CD4-positive, alpha-beta T cell treated with Interferon alpha-2 for 1 hour (primary cell): ENCODE results near the gene DUSP28.
A peak's percentile ranks its signal among the peaks of the same experiment; 100 is the strongest.
"Not testable (repeated sequence)": the region's sequence is repeated elsewhere in the genome, so short reads cannot be mapped to it uniquely, and the experiment has no call there.

Source experiments
- DNase-seq, 2 donors: peaks; one replicate each; pipeline ENCODE4 v3.0.0-alpha.2; 2020 to 2022

The DUSP28 gene

GRCh38 chr2:240561325-240561971 is 1.3 kb downstream of the DUSP28 start:
- peak; percentile 27 to 45 for DNase-seq

DNA sequence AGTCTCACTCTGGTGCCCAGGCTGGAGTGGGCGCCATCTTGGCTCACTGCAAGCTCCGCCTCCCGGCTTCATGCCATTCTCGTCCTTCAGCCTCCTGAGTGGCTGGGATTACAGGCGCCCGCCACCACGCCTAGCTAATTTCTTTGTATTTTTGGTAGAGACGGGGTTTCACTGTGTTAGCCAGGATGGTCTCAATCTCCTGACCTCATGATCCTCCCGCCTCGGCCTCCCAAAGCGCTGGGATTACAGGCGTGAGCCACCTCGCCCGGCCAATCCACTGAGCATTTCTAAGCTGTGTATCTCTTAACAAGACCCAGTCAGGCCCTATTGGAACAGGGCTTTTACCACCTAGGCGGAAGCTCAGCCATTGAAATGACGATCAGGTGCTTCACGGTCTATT is 3.1 kb downstream of the DUSP28 start:
- DNase-seq = not testable (repeated sequence)

DNA sequence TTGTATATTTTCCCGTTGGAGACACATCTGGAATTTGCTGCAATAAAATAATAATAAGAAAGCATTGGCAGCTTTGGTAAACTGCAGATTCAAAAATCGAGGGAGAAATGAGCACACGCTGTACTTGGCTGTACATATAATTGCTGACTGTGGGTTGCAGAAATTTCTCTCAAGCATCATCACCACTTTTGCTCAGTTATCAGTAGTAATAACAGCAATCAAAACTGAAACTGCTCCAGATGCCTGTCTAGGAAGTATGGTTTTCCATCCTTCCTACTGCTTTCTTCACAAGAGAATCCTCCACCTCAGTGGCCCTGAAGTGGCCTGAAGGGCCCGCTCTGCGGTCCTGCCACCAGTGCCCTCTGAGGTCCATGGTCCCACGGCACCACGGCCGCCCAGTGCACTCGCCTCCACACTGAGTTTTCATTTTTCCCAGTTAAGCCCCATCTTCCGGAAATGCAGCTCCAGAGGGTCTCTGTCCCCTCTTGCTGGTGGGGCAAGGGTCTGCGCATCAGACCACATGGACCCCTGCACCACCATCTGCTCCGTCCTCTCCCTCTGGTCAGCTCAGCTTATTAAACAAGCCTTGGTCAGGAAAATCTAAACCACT is 3.9 kb downstream of the DUSP28 start:
- no peak for DNase-seq

GRCh38 chr2:240564561-240565332 is 4.6 kb downstream of the DUSP28 start:
- DNase-seq = peak in 1 of 2 donors; percentile 49

DNA sequence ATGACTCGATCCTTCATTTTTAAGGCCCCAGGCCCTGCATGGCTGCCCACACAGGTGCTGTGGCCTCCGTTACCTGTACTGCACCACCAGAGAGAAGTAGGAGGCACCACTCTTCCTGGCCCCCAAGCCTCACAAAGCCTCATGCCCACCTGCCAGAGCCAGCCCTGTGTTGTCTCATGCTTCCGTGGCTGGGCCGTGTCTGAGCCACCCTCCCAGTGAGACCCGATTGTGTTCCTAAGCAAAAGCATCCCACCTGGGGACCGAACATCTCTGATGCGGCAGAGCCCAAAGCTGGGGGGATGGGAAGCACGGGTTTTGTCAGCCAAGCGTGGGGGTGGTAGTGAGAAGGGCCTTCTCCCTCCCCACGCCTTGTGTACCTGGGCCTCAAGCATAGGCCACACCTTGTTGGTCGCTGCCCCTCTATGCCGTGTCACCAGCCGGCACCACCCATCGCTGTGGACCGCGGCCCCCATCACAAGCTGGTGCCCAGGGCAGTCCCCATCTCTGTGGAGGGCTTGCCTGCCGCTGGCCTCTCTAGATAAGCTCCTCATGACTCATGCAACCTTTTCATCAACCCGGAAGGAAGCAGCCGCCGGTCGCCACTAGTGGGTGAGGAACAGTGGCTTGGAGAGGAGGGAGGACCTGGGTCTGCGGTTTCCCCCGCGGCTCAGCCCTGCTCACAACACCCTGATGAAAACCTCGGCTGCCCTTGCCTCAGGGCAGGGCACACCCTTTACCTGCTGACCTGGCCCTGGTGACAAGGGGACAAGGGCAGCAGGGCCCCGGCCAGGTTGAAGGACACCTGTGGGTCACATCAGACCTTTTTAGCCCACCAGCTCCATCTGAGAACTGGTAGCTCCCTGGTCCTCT is 5.4 kb downstream of the DUSP28 start:
- DNase-seq = peak; percentile 93 to 95

DNA sequence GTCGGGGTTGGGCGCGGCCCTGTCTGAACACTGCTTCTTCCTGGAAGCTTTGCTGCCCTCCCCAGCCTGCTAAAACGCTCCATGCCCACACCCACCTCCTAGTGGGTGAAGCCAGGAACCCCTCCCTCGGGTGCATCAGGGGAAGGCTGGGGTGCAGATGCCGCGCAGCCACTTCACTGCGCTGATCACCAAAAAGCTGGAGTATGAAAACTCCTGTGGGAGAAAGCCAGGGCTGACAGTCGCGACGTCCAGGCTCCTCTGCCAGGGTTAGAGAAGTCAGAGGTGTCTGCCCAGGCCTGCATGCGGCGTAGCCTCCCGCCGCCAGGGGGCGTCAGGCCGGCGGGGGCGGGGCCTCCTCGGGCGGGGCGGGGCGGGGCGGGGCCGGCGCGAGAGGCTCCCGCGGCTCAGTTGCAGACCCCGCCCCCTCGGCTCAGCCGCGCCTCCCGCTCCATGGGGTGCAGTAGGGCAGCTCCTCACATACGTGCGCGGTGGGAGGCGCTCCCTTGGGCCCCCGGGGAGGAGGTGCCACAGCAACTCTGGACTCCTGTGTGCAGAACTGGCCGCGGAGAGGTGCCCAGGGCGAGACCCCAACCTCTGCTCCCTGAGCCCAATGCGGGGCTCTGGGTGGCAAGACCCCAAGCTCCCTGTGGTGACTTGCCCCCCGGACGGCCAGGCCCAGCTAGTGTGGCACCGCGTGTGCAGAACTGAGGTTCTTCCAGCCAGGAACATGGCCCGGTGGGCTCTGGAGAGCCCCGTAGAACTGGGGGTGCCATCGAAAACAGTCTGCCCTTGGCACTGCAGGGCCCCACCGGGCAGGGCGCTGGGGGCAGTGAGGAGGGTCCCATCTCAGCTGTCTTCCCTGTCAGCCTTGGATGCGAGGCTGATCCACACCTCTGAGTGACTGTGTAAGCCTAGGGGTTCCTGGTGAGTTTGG is 6.3 kb downstream of the DUSP28 start:
- DNase-seq = peak; percentile 94 to 95

DNA sequence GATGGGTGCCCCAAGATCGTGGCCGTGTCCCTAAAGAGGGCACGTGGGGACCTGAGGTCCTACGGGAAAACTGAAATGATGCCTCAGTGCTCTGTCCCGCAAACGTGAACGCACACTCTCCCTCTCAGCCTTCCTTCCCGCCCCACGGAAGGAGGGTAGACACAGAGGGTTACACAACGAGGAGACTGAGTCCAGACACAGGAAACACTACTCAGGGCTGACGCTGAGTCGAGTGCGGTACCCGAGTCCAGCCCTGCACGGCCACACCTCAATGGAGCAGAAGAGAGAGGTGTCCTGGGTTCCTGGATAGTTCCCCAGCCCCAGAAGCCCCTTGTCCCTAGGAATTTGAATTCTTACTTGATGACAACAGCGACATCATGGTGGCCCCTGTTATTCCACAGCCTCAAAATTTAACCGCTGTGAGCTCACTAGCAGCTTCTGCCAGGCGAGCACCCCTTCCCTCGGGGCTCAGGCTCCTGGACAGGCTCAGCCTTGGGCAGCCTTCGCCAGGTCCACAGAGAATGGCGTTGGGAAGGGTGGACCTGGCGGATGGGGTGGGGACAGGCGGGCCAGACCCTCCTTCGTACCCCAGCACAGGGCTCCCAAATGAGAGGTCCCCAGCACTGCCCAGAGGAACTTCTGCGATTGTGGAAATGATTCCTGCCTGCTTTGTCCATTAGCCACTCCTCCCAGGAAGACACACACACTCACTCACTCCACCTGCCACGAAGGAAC is 7.1 kb downstream of the DUSP28 start:
- peak in 1 of 2 donors; percentile 47 for DNase-seq

DNA sequence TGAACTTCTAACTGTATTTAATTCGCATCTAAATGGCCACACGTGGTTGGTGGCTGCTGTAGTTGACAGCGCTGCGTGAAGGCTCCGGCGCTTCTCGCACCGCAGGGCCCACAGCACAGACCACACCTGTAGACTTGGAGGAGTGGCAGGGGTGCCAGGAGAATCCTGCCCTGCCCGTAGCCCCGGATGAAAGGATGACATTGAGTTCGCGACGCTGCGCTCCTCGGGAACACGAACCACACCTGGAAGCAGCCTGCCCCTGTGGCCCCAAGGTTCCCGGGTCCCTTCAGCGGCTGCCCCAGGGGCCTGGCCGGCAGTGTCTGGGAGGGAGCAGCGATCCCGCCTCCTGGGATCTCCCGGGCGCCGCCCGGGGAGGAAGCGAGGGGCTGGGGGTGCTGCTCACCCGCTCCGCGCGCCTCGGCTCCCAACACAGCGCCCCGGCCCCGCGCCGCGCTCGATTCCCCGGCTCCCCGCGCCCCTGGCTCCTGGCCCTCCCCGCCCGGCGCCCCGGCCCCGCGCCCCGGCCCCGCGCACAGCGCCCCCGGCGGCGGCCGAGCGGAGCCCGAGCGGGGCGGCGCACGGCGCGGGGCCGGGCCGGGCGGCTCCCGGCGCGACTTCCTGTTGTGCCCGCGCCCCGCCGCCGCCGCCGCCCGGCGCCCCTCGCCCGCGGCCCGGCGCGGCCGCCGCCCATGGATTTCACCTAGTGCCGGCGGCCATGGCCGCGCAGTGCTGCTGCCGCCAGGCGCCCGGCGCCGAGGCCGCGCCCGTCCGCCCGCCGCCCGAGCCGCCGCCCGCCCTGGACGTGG is 7.9 kb downstream of the DUSP28 start, which contains the start of gene RNPEPL1:
TSS of gene RNPEPL1 (plus strand) at position 613 of the 806 bp plus-strand sequence. CDS start at position 716, 103 bp downstream.
- DNase-seq = peak; percentile 37 to 72

GRCh38 chr2:240568678-240569522 is 8.7 kb downstream of the DUSP28 start:
- peak in 1 of 2 donors; percentile 52 for DNase-seq

GRCh38 chr2:240569523-240569997 is 9.4 kb downstream of the DUSP28 start:
- peak in 1 of 2 donors; percentile 0 for DNase-seq

GRCh38 chr2:240569998-240570530 is 9.9 kb downstream of the DUSP28 start:
- peak in 1 of 2 donors; percentile 0 for DNase-seq

DNA sequence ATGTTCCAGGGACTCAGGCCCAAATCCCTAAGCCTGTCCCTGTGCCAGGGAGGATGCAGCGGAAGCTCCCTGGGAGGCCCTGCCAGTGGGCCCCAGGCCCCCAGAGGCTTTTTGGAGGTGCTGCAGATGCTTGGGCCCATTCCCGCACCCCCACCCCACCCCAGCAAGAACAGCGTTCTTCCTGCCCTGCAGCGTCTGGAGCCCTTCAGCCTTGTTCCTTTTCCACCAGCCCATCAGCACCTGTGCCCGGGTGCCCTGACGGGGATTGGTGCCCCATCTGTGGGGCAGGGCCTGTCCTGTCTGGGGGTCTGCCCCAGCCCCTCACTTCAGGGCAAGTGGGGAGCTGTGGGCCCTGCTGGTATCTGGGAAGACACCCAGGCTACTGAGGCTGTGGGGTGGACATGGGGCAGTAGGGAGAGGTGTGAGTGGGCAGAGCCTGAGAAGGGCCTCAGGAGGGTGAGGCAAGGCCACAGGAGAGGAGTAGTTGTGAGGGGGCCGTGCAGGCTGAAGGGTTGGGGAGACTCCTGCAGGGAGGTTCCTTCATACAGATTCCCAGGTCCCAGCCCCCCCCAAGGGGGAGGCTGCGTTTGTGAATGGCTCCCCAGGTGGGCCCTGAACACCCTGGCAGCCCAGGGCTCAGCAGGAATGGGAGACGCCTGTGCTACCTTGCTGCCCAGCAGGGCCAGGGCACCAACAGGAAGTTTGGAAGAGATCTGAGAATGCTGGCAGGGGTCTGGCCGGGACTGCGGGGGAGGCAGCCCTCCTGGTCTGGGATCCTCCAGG is 10.6 kb downstream of the DUSP28 start:
- DNase-seq = no peak

DNA sequence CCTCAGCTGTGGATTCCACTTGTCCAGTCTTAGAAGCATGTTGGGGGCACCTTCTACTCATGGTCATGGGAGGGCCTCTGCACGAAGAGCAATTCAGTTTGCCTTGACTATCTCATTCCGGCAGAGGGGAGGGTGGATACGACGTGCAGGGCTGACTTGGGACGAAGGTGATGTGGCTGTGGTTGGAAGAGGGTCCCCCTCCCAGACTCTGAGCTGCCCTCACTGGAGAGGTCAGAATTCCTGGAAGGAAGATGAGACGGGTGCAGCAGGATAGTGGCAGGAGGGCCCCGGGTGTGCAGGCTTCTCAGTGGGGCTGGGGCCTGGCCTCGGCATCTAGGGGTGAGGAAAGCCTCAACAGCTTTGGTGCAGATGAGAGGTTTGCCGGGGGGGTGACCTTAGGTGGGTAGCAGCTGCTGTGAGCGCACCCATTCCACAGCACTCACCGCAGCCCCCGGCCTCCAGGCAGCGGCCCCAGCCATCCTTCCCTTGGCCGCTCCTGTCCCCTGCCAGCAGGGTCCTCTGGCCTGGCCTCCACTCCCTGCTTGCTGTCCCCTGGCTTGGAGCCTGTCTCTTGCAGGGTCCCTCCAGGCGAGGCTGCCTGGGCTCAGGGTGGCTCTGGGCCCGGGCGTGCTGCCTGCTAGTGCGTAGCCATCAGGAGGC is 11.3 kb downstream of the DUSP28 start:
- no peak for DNase-seq

GRCh38 chr2:240572141-240573031 is 12.2 kb downstream of the DUSP28 start:
- no peak for DNase-seq

DNA sequence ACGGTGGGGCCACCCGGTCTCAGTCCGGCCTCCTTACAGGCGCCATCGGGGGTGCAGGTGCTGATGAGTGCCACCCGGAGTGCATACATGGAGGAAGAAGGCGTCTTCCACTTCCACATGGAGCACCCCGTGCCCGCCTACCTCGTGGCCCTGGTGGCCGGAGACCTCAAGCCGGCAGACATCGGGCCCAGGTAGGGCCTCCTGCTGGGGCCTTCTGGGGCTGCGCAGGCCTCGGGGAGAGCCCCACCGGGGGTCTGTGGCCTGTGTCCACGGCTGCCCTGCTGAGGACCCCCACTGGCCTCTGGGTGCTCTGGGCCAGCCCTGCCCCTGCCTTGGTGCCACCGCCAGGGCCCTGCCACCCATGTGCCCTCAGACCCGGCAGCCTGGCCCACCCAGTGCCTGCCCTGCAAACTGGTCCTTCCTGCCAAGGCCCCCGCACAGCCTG is 12.9 kb downstream of the DUSP28 start:
- DNase-seq = no peak
